ENCODE measurements around the gene CD6. TPM values are rescaled to one million over a fixed set of nuclear protein-coding genes. Genes with fewer than 3 reads are reported as not detected.

The CD6 gene
- total and polyA plus RNA-seq, 10 of the 15 experiments (the other 5 are each of a cell fraction or from before 2014, with no cell fraction given) = 0.37 to 17.6 (median 6.2) TPM

DNA sequence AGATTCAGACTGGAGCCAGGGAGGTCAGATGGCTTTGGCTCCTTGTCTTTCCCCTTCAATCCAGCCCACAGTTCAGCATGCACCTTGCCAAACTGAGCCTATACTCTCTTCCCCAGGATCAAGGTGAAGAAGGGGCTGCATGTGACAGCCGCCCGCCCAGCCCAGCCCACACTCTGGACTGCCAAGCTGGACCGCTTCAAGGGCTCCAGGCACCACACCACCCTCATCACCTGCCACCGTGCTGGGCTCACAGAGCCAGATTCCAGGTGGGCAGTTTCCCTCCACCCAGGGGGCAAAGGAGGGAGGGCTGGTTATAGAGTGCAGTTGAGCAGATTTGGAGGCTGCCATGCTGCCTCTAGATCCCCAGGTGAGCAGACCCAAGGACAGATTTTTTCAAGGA lies 41.1 kb upstream of the CD6 start:
- ATAC-seq (no peak), DNase-seq (ENCODE audit: low read depth, low spot score) (no peak), FAIRE-seq (no peak)
- no peak overlapping the region for H3K27ac ChIP-seq (ENCODE audit: control insufficient read depth, insufficient read depth)
- H3K79me2 ChIP-seq (ENCODE audit: control insufficient read depth, insufficient read depth, low read length) = no peaks in the 10 kb centered on the region
- no peak overlapping the region for H3K9ac ChIP-seq (ENCODE audit: control insufficient read depth, insufficient read depth, low read length)
- H3K9me3 ChIP-seq (replicated peaks; ENCODE audit: control insufficient read depth, insufficient read depth, low read length) = no peaks in the 10 kb centered on the region
- CTCF ChIA-PET = interaction anchor here (0.7 to 1.7 kb wide), 4 partner anchors 13 to 55 kb away, joined by 3 to 4 read pairs (median 4); no protein-coding TSS in a partner anchor
- H3K4me1 ChIP-seq (ENCODE audit: control insufficient read depth, insufficient read depth, low read length) = peaks cover 24% of the 10 kb centered on the region
- BruUV-seq (replicated peaks) = no TSS peak
- intact Hi-C loops (cut with micrococcal nuclease; ENCODE audit: unreplicated experiment) = no loop called here
- H4K20me1 ChIP-seq (ENCODE audit: control insufficient read depth, insufficient read depth) = no peaks in the 10 kb centered on the region
- WGBS (ENCODE audit: insufficient coverage, insufficient replicate concordance, low lambda C conversion rate, missing lambda C conversion rate) = 21% methylated on average over 2 of the region's 4 CpGs
- POLR2A ChIA-PET = interaction anchor here (1.5 kb wide), 1 partner anchor 11 kb away, joined by 4 read pairs; no protein-coding TSS in a partner anchor
- H3K4me2 ChIP-seq (ENCODE audit: control insufficient read depth, insufficient read depth) = no peak overlapping the region
- RAD21 ChIA-PET (ENCODE audit: unreplicated experiment) = interaction anchor here (2.3 kb wide), 1 partner anchor 10 kb away, joined by 5 read pairs; no protein-coding TSS in a partner anchor
- no peaks in the 10 kb centered on the region for H3K27me3 ChIP-seq (replicated peaks in 1 of 2; ENCODE audit: control insufficient read depth in 2 of 2, insufficient read depth in 2 of 2, low read length in 1 of 2)
- H3K4me3 ChIP-seq = no peak overlapping the region
- H3K36me3 ChIP-seq (ENCODE audit: control insufficient read depth in 2 of 2, insufficient read depth in 2 of 2, low read length in 1 of 2) = no peaks in the 10 kb centered on the region
- SMC1A ChIA-PET (ENCODE audit: uncharacterized antibody, unreplicated experiment) = interaction anchor here (1.9 to 2.6 kb wide), 2 partner anchors 18 to 24 kb away, joined by 4 to 7 read pairs; no protein-coding TSS in a partner anchor
- in situ Hi-C loops (cut with MboI) = no loop called here
- H2AFZ ChIP-seq (ENCODE audit: control insufficient read depth, low read depth, low read length) = no peak overlapping the region
- no peak for TF ChIP-seq CREM (IDR thresholded peaks at IDR 0.05; ENCODE audit: low read depth)
- TF ChIP-seq, protein P1, sequence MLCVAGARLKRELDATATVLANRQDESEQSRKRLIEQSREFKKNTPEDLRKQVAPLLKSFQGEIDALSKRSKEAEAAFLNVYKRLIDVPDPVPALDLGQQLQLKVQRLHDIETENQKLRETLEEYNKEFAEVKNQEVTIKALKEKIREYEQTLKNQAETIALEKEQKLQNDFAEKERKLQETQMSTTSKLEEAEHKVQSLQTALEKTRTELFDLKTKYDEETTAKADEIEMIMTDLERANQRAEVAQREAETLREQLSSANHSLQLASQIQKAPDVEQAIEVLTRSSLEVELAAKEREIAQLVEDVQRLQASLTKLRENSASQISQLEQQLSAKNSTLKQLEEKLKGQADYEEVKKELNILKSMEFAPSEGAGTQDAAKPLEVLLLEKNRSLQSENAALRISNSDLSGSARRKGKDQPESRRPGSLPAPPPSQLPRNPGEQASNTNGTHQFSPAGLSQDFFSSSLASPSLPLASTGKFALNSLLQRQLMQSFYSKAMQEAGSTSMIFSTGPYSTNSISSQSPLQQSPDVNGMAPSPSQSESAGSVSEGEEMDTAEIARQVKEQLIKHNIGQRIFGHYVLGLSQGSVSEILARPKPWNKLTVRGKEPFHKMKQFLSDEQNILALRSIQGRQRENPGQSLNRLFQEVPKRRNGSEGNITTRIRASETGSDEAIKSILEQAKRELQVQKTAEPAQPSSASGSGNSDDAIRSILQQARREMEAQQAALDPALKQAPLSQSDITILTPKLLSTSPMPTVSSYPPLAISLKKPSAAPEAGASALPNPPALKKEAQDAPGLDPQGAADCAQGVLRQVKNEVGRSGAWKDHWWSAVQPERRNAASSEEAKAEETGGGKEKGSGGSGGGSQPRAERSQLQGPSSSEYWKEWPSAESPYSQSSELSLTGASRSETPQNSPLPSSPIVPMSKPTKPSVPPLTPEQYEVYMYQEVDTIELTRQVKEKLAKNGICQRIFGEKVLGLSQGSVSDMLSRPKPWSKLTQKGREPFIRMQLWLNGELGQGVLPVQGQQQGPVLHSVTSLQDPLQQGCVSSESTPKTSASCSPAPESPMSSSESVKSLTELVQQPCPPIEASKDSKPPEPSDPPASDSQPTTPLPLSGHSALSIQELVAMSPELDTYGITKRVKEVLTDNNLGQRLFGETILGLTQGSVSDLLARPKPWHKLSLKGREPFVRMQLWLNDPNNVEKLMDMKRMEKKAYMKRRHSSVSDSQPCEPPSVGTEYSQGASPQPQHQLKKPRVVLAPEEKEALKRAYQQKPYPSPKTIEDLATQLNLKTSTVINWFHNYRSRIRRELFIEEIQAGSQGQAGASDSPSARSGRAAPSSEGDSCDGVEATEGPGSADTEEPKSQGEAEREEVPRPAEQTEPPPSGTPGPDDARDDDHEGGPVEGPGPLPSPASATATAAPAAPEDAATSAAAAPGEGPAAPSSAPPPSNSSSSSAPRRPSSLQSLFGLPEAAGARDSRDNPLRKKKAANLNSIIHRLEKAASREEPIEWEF (IDR thresholded peaks at IDR 0.05; ENCODE audit: insufficient replicate concordance, low read depth, low read length) = no peak
- no peak for TF ChIP-seq EGR1 (IDR thresholded peaks at IDR 0.05; ENCODE audit: borderline replicate concordance in 1 of 2, low read depth in 2 of 2, low read length in 2 of 2)
- TF ChIP-seq, protein P2, sequence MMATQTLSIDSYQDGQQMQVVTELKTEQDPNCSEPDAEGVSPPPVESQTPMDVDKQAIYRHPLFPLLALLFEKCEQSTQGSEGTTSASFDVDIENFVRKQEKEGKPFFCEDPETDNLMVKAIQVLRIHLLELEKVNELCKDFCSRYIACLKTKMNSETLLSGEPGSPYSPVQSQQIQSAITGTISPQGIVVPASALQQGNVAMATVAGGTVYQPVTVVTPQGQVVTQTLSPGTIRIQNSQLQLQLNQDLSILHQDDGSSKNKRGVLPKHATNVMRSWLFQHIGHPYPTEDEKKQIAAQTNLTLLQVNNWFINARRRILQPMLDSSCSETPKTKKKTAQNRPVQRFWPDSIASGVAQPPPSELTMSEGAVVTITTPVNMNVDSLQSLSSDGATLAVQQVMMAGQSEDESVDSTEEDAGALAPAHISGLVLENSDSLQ (IDR thresholded peaks at IDR 0.05) = no peak
- no peak for TF ChIP-seq NFXL1 (IDR thresholded peaks at IDR 0.05; ENCODE audit: borderline replicate concordance)
- no peak for TF ChIP-seq CHD4 (IDR thresholded peaks at IDR 0.05)
- TF ChIP-seq, protein P3, sequence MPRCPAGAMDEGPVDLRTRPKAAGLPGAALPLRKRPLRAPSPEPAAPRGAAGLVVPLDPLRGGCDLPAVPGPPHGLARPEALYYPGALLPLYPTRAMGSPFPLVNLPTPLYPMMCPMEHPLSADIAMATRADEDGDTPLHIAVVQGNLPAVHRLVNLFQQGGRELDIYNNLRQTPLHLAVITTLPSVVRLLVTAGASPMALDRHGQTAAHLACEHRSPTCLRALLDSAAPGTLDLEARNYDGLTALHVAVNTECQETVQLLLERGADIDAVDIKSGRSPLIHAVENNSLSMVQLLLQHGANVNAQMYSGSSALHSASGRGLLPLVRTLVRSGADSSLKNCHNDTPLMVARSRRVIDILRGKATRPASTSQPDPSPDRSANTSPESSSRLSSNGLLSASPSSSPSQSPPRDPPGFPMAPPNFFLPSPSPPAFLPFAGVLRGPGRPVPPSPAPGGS (IDR thresholded peaks at IDR 0.05; ENCODE audit: borderline replicate concordance, insufficient read depth, low read depth, low read length, poor library complexity, severe bottlenecking) = no peak
- TF ChIP-seq HDAC6 (IDR thresholded peaks at IDR 0.05; ENCODE audit: unreplicated experiment) = no peak
- no peak for TF ChIP-seq CEBPB (IDR thresholded peaks at IDR 0.05; ENCODE audit: borderline replicate concordance in 1 of 2, low read depth in 2 of 2, low read length in 2 of 2)
- TF ChIP-seq STAT1 (conservative IDR thresholded peaks at IDR 0.05) = no peak
- no peak for TF ChIP-seq RUNX3 (IDR thresholded peaks at IDR 0.05; ENCODE audit: low read length)
- no peak for TF ChIP-seq MYB (IDR thresholded peaks at IDR 0.05; ENCODE audit: borderline replicate concordance, low read depth, low read length)
- no peak for TF ChIP-seq GATAD2B (conservative IDR thresholded peaks at IDR 0.05; ENCODE audit: low read depth)
- no peak for TF ChIP-seq CREB1 (IDR thresholded peaks at IDR 0.05; ENCODE audit: low read depth)
- TF ChIP-seq RB1 (IDR thresholded peaks at IDR 0.05; ENCODE audit: borderline replicate concordance) = no peak
- TF ChIP-seq ZNF622 (IDR thresholded peaks at IDR 0.05) = no peak
